GM12865 (cell line): ENCODE data around the gene ADGRB3.
A peak's percentile ranks its signal among the peaks of the same experiment; 100 is the strongest.

Source experiments
- DNase-seq: peaks from one replicate; pipeline ENCODE4 v3.0.0; 2010; ENCODE audit warnings: low read depth
- H3K4me3 ChIP-seq: 2 replicates; pipeline ENCODE4 v1.5.1; 2011; ENCODE audit warnings: mild to moderate bottlenecking, low read depth, low read length, control low read depth
- CTCF ChIP-seq: IDR thresholded peaks from 2 replicates; pipeline ENCODE4 v1.5.1; 2011; ENCODE audit warnings: low read length, control low read depth, low read depth, inconsistent platforms; ENCODE audit not compliant: insufficient read depth; ENCODE audit errors: missing control alignments

Gene ADGRB3

GRCh38 chr6:69202768-69203167 lies 567.7 kb downstream of the ADGRB3 start:
- H3K4me3 ChIP-seq = no peak overlapping the region
- TF ChIP-seq CTCF = no peak
- DNase-seq = no peak

GRCh38 chr6:69216127-69216526 lies 581.0 kb downstream of the ADGRB3 start:
- H3K4me3 ChIP-seq = no peak overlapping the region
- no peak for DNase-seq
- no peak for TF ChIP-seq CTCF

- H3K4me3 ChIP-seq = no peak overlapping the region
- TF ChIP-seq CTCF = no peak
- DNase-seq = no peak
Observed at GRCh38 chr6:69217343-69217742, 582.3 kb downstream of the ADGRB3 start.

GRCh38 chr6:69220375-69220774 lies 585.3 kb downstream of the ADGRB3 start:
- no peak for DNase-seq
- no peak overlapping the region for H3K4me3 ChIP-seq
- TF ChIP-seq CTCF = no peak

- H3K4me3 ChIP-seq = no peak overlapping the region
- DNase-seq = no peak
- TF ChIP-seq CTCF = no peak
Observed at GRCh38 chr6:69232008-69232407, 596.9 kb downstream of the ADGRB3 start.

GRCh38 chr6:69232496-69232895 lies 597.4 kb downstream of the ADGRB3 start:
- no peak overlapping the region for H3K4me3 ChIP-seq
- no peak for TF ChIP-seq CTCF
- DNase-seq = no peak

- no peak for TF ChIP-seq CTCF
- peak; percentile 52 for DNase-seq
- no peak overlapping the region for H3K4me3 ChIP-seq
Observed at GRCh38 chr6:69232911-69233448, 597.9 kb downstream of the ADGRB3 start.
